WTC11 (cell line): ENCODE measurements around the gene TRIM62.

Experiments
- AFF4 ChIP-seq: sonication (generic); formaldehyde crosslinking; IDR thresholded peaks from 2 replicates; pipeline ENCODE4 v1.8.1; 2023; ENCODE audit warnings: mild to moderate bottlenecking, missing genetic modification reagents, borderline replicate concordance
- CREB1 ChIP-seq: sonication (generic); formaldehyde crosslinking; IDR thresholded peaks from 2 replicates; pipeline ENCODE4 v1.8.0; 2023; ENCODE audit warnings: mild to moderate bottlenecking, missing genetic modification reagents
- CTCF ChIP-seq: fragments of 200-600 bp; IDR thresholded peaks from 2 replicates; pipeline ENCODE4 v1.8.0; 2022; ENCODE audit warnings: antibody characterized with exemption
- ETV6 ChIP-seq: sonication (generic); formaldehyde crosslinking; IDR thresholded peaks from 2 replicates; pipeline ENCODE4 v1.8.1; 2022; ENCODE audit warnings: mild to moderate bottlenecking, missing genetic modification reagents
- MLX ChIP-seq: sonication (generic); formaldehyde crosslinking; IDR thresholded peaks from 2 replicates; pipeline ENCODE4 v1.8.1; 2023; ENCODE audit warnings: mild to moderate bottlenecking, missing genetic modification reagents, moderate library complexity
- NR3C1 ChIP-seq: sonication (generic); formaldehyde crosslinking; conservative IDR thresholded peaks from 2 replicates; pipeline ENCODE4 v1.8.1; 2023; ENCODE audit warnings: low read depth, mild to moderate bottlenecking, missing genetic modification reagents
- SOX15 ChIP-seq: fragments of 250-450 bp; sonication (Bioruptor Pico); IDR thresholded peaks from 2 replicates; pipeline ENCODE4 v1.9.0; 2021; ENCODE audit warnings: mild to moderate bottlenecking
- ZBTB21 ChIP-seq: sonication (generic); formaldehyde crosslinking; IDR thresholded peaks from 2 replicates; pipeline ENCODE4 v1.8.1; 2023; ENCODE audit warnings: mild to moderate bottlenecking, missing genetic modification reagents, borderline replicate concordance
- ZNF121 ChIP-seq: sonication (generic); formaldehyde crosslinking; IDR thresholded peaks from 2 replicates; pipeline ENCODE4 v1.8.0; 2023; ENCODE audit warnings: missing genetic modification reagents
- ZNF232 ChIP-seq: sonication (generic); formaldehyde crosslinking; IDR thresholded peaks from 2 replicates; pipeline ENCODE4 v1.8.0; 2022; ENCODE audit warnings: mild to moderate bottlenecking, missing genetic modification reagents
- ZNF317 ChIP-seq: sonication (generic); formaldehyde crosslinking; IDR thresholded peaks from 2 replicates; pipeline ENCODE4 v1.8.1; 2023; ENCODE audit warnings: low read depth, mild to moderate bottlenecking, moderate library complexity, missing genetic modification reagents, borderline replicate concordance

- TF ChIP-seq ZBTB21 (CRISPR knock-in tag) (no peak), NR3C1 (no peak), CTCF (no peak), ZNF317 (CRISPR knock-in tag) (no peak), SOX15 (CRISPR knock-in tag) (no peak), ETV6 (CRISPR knock-in tag) (no peak), ZNF232 (CRISPR knock-in tag) (no peak), AFF4 (CRISPR knock-in tag) (no peak), CREB1 (CRISPR knock-in tag) (no peak), ZNF121 (CRISPR knock-in tag) (no peak), MLX (no peak)
Measured at GRCh38 chr1:33165209-33165608, 16.6 kb downstream of the TRIM62 start.
